Astrocyte (in vitro differentiated cells and primary cell): ENCODE data around the gene TRAF3IP1.

Source experiments
- CTCF ChIP-seq: IDR thresholded peaks from 2 replicates; pipeline ENCODE4 v1.5.1; 2011; ENCODE audit warnings: low read depth, mild to moderate bottlenecking, inconsistent platforms, low read length, moderate library complexity; ENCODE audit not compliant: insufficient read depth
- EZH2 ChIP-seq: IDR thresholded peaks from 2 replicates; pipeline ENCODE4 v1.6.1; 2012; ENCODE audit warnings: mild to moderate bottlenecking, low read length, inconsistent platforms; ENCODE audit not compliant: insufficient read depth

- TF ChIP-seq CTCF (no peak), EZH2 (no peak)
These were observed 34.6 kb upstream of the TRAF3IP1 start for GRCh38 chr2:238285653-238286082.
